Measurements from ENCODE around the gene CPLX1. TPM values are rescaled to one million over a fixed set of nuclear protein-coding genes. Genes with fewer than 3 reads are reported as not detected.

Gene CPLX1
- total and polyA plus RNA-seq, 4 donors: 5.3 to 117 (median 64.6) TPM

GRCh38 chr4:773214-773613 is 52.7 kb downstream of the CPLX1 start:
- Histone ChIP-seq H3K4me3 (ENCODE audit: low read depth, low read length) (no peak overlapping the region), H3K27me3 (ENCODE audit: control insufficient read depth, insufficient read depth, low read length) (no peaks in the 10 kb centered on the region), H3K9me3 (ENCODE audit: control insufficient read depth, insufficient read depth, low read length) (no peaks in the 10 kb centered on the region), H3K27ac (ENCODE audit: low read depth, low read length) (no peak overlapping the region), H3K4me1 (ENCODE audit: control insufficient read depth, insufficient read depth, low read length) (peaks cover 25% of the 10 kb centered on the region), H3K36me3 (ENCODE audit: control insufficient read depth, insufficient read depth, low read length) (peaks cover 62% of the 10 kb centered on the region)
- no peak for DNase-seq (ENCODE audit: low read depth in 4 of 6, low spot score in 6 of 6)
- 82% methylated on average over 9 of the region's 9 CpGs for WGBS (ENCODE audit: insufficient coverage)

GRCh38 chr4:772776-773175 is 53.2 kb downstream of the CPLX1 start:
- Histone ChIP-seq H3K4me3 (ENCODE audit: low read depth, low read length) (no peak overlapping the region), H3K36me3 (ENCODE audit: control insufficient read depth, insufficient read depth, low read length) (peaks cover 65% of the 10 kb centered on the region), H3K4me1 (ENCODE audit: control insufficient read depth, insufficient read depth, low read length) (peaks cover 25% of the 10 kb centered on the region), H3K27me3 (ENCODE audit: control insufficient read depth, insufficient read depth, low read length) (no peaks in the 10 kb centered on the region), H3K9me3 (ENCODE audit: control insufficient read depth, insufficient read depth, low read length) (no peaks in the 10 kb centered on the region), H3K27ac (ENCODE audit: low read depth, low read length) (no peak overlapping the region)
- 81% methylated on average over 7 of the region's 8 CpGs for WGBS (ENCODE audit: insufficient coverage)
- no peak for DNase-seq (ENCODE audit: low read depth in 4 of 6, low spot score in 6 of 6)

- H3K27ac ChIP-seq (ENCODE audit: low read depth, low read length): no peak overlapping the region
- 63% methylated on average over 3 of the region's 7 CpGs for WGBS (ENCODE audit: insufficient coverage)
- H3K4me3 ChIP-seq (ENCODE audit: low read depth, low read length): no peak overlapping the region
- no peaks in the 10 kb centered on the region for H3K27me3 ChIP-seq (ENCODE audit: control insufficient read depth, insufficient read depth, low read length)
- DNase-seq (ENCODE audit: low read depth in 4 of 6, low spot score in 6 of 6): no peak
- peaks cover 25% of the 10 kb centered on the region for H3K4me1 ChIP-seq (ENCODE audit: control insufficient read depth, insufficient read depth, low read length)
- H3K36me3 ChIP-seq (ENCODE audit: control insufficient read depth, insufficient read depth, low read length): peaks cover 64% of the 10 kb centered on the region
- no peaks in the 10 kb centered on the region for H3K9me3 ChIP-seq (ENCODE audit: control insufficient read depth, insufficient read depth, low read length)
These were observed 53.8 kb downstream of the CPLX1 start for GRCh38 chr4:772118-772517.

- H3K4me3 ChIP-seq (ENCODE audit: low read depth, low read length): no peak overlapping the region
These were observed 54.5 kb downstream of the CPLX1 start for GRCh38 chr4:771464-771863.

GRCh38 chr4:770022-770421 is 55.9 kb downstream of the CPLX1 start:
- Histone ChIP-seq H3K36me3 (ENCODE audit: control insufficient read depth, insufficient read depth, low read length) (peaks cover 68% of the 10 kb centered on the region), H3K9me3 (ENCODE audit: control insufficient read depth, insufficient read depth, low read length) (no peaks in the 10 kb centered on the region), H3K27ac (ENCODE audit: low read depth, low read length) (no peak overlapping the region), H3K27me3 (ENCODE audit: control insufficient read depth, insufficient read depth, low read length) (no peaks in the 10 kb centered on the region), H3K4me1 (ENCODE audit: control insufficient read depth, insufficient read depth, low read length) (peaks cover 29% of the 10 kb centered on the region), H3K4me3 (ENCODE audit: low read depth, low read length) (no peak overlapping the region)
- 95% methylated on average over 4 of the region's 5 CpGs for WGBS (ENCODE audit: insufficient coverage)
- no peak for DNase-seq (ENCODE audit: low read depth in 4 of 6, low spot score in 6 of 6)

More at GRCh38 chr4:771464-771863, 54.5 kb downstream of the CPLX1 start:
- Histone ChIP-seq H3K27me3 (ENCODE audit: control insufficient read depth, insufficient read depth, low read length) (no peaks in the 10 kb centered on the region), H3K27ac (ENCODE audit: low read depth, low read length) (no peak overlapping the region), H3K36me3 (ENCODE audit: control insufficient read depth, insufficient read depth, low read length) (peaks cover 65% of the 10 kb centered on the region), H3K4me1 (ENCODE audit: control insufficient read depth, insufficient read depth, low read length) (peaks cover 25% of the 10 kb centered on the region), H3K9me3 (ENCODE audit: control insufficient read depth, insufficient read depth, low read length) (no peaks in the 10 kb centered on the region)
- no peak for DNase-seq (ENCODE audit: low read depth in 4 of 6, low spot score in 6 of 6)
- 84% methylated on average over 5 of the region's 6 CpGs for WGBS (ENCODE audit: insufficient coverage)

GRCh38 chr4:769511-769910 is 56.4 kb downstream of the CPLX1 start:
- no peaks in the 10 kb centered on the region for H3K27me3 ChIP-seq (ENCODE audit: control insufficient read depth, insufficient read depth, low read length)
- no peaks in the 10 kb centered on the region for H3K9me3 ChIP-seq (ENCODE audit: control insufficient read depth, insufficient read depth, low read length)
- no peak overlapping the region for H3K4me3 ChIP-seq (ENCODE audit: low read depth, low read length)
- WGBS (ENCODE audit: insufficient coverage): 87% methylated on average over 19 of the region's 19 CpGs
- peaks cover 68% of the 10 kb centered on the region for H3K36me3 ChIP-seq (ENCODE audit: control insufficient read depth, insufficient read depth, low read length)
- peaks cover 29% of the 10 kb centered on the region for H3K4me1 ChIP-seq (ENCODE audit: control insufficient read depth, insufficient read depth, low read length)
- no peak for DNase-seq (ENCODE audit: low read depth in 4 of 6, low spot score in 6 of 6)
- no peak overlapping the region for H3K27ac ChIP-seq (ENCODE audit: low read depth, low read length)

GRCh38 chr4:768995-769394 is 56.9 kb downstream of the CPLX1 start:
- DNase-seq (ENCODE audit: low read depth in 4 of 6, low spot score in 6 of 6): no peak
- H3K27ac ChIP-seq (ENCODE audit: low read depth, low read length): no peak overlapping the region
- H3K4me1 ChIP-seq (ENCODE audit: control insufficient read depth, insufficient read depth, low read length): peaks cover 29% of the 10 kb centered on the region
- H3K4me3 ChIP-seq (ENCODE audit: low read depth, low read length): no peak overlapping the region
- WGBS (ENCODE audit: insufficient coverage): 85% methylated on average over 9 of the region's 12 CpGs
- H3K27me3 ChIP-seq (ENCODE audit: control insufficient read depth, insufficient read depth, low read length): no peaks in the 10 kb centered on the region
- H3K9me3 ChIP-seq (ENCODE audit: control insufficient read depth, insufficient read depth, low read length): no peaks in the 10 kb centered on the region
- peaks cover 72% of the 10 kb centered on the region for H3K36me3 ChIP-seq (ENCODE audit: control insufficient read depth, insufficient read depth, low read length)

GRCh38 chr4:768076-768475 is 57.9 kb downstream of the CPLX1 start:
- Histone ChIP-seq H3K9me3 (ENCODE audit: control insufficient read depth, insufficient read depth, low read length) (no peaks in the 10 kb centered on the region), H3K4me1 (ENCODE audit: control insufficient read depth, insufficient read depth, low read length) (peaks cover 26% of the 10 kb centered on the region), H3K4me3 (ENCODE audit: low read depth, low read length) (no peak overlapping the region), H3K36me3 (ENCODE audit: control insufficient read depth, insufficient read depth, low read length) (peaks cover 73% of the 10 kb centered on the region), H3K27ac (ENCODE audit: low read depth, low read length) (no peak overlapping the region), H3K27me3 (ENCODE audit: control insufficient read depth, insufficient read depth, low read length) (no peaks in the 10 kb centered on the region)
- 81% methylated on average over 10 of the region's 15 CpGs for WGBS (ENCODE audit: insufficient coverage)
- no peak for DNase-seq (ENCODE audit: low read depth in 4 of 6, low spot score in 6 of 6)

- Histone ChIP-seq H3K27ac (ENCODE audit: low read depth, low read length) (no peak overlapping the region), H3K4me1 (ENCODE audit: control insufficient read depth, insufficient read depth, low read length) (peaks cover 21% of the 10 kb centered on the region), H3K4me3 (ENCODE audit: low read depth, low read length) (no peak overlapping the region), H3K27me3 (ENCODE audit: control insufficient read depth, insufficient read depth, low read length) (no peaks in the 10 kb centered on the region), H3K36me3 (ENCODE audit: control insufficient read depth, insufficient read depth, low read length) (peaks cover 75% of the 10 kb centered on the region), H3K9me3 (ENCODE audit: control insufficient read depth, insufficient read depth, low read length) (no peaks in the 10 kb centered on the region)
- 86% methylated on average over 5 of the region's 21 CpGs for WGBS (ENCODE audit: insufficient coverage)
- no peak for DNase-seq (ENCODE audit: low read depth in 4 of 6, low spot score in 6 of 6)
These were observed 59.2 kb downstream of the CPLX1 start for GRCh38 chr4:766559-767283.

GRCh38 chr4:766152-766515 is 59.8 kb downstream of the CPLX1 start:
- peaks cover 76% of the 10 kb centered on the region for H3K36me3 ChIP-seq (ENCODE audit: control insufficient read depth, insufficient read depth, low read length)
- H3K4me3 ChIP-seq (ENCODE audit: low read depth, low read length): no peak overlapping the region
- H3K27ac ChIP-seq (ENCODE audit: low read depth, low read length): no peak overlapping the region
- 83% methylated on average over 7 of the region's 7 CpGs for WGBS (ENCODE audit: insufficient coverage)
- peaks cover 15% of the 10 kb centered on the region for H3K4me1 ChIP-seq (ENCODE audit: control insufficient read depth, insufficient read depth, low read length)
- H3K27me3 ChIP-seq (ENCODE audit: control insufficient read depth, insufficient read depth, low read length): no peaks in the 10 kb centered on the region
- no peak for DNase-seq (ENCODE audit: low read depth in 4 of 6, low spot score in 6 of 6)
- H3K9me3 ChIP-seq (ENCODE audit: control insufficient read depth, insufficient read depth, low read length): no peaks in the 10 kb centered on the region

Measured in spinal cord (tissue), 10 donors.